IMR-90 (cell line): ENCODE data around the gene FLVCR2. TPM values are rescaled to one million over a fixed set of nuclear protein-coding genes. Genes with fewer than 3 reads are reported as not detected.

Experiments used
- ATAC-seq: fragments of 200-7000 bp; cut with Tn5 transposase; 2 replicates; pipeline ENCODE4 v1.9.1; 2020; ENCODE audit warnings: low read depth, mild to moderate bottlenecking, moderate library complexity
- BruUV-seq: library from RNA; stranded (reverse); fragments of 400-500 nt; replicated peaks from 2 replicates; lab custom pipeline; 2021; lab: Mats Ljungman, UMichigan
- CTCF ChIA-PET: fragments of 300-600 bp; formaldehyde crosslinking; extraction: SDS; loops from one replicate; lab custom pipeline; 2021; ENCODE audit warnings: antibody characterized with exemption; lab: Yijun Ruan, JAX
- POLR2A ChIA-PET: fragments of 300-600 bp; sonication (Branson Sonifier 250); formaldehyde crosslinking; loops from one replicate; lab custom pipeline; 2022; ENCODE audit warnings: antibody characterized with exemption; ENCODE audit not compliant: unreplicated experiment; lab: Charles Lee
- DNase-seq: peaks from one replicate; pipeline ENCODE4 v3.0.0; 2013
- H2AFZ ChIP-seq: replicated peaks from 2 replicates; pipeline ENCODE3; 2013; ENCODE audit warnings: low read length, mild to moderate bottlenecking; ENCODE audit not compliant: poor library complexity
- H2AK5ac ChIP-seq: 2 replicates; pipeline ENCODE4 v1.6.1; 2013; ENCODE audit warnings: low read depth, low read length, inconsistent platforms
- H2AK9ac ChIP-seq: replicated peaks from 2 replicates; pipeline ENCODE3; 2013; ENCODE audit warnings: mild to moderate bottlenecking, low read depth, low read length, moderate library complexity; ENCODE audit not compliant: poor library complexity
- H2BK120ac ChIP-seq: 2 replicates; pipeline ENCODE4 v1.6.1; 2013; ENCODE audit warnings: low read depth, low read length, inconsistent platforms
- H2BK15ac ChIP-seq: 3 replicates; pipeline ENCODE4 v1.6.1; 2013; ENCODE audit warnings: low read depth, low read length, inconsistent platforms
- H2BK20ac ChIP-seq: 2 replicates; pipeline ENCODE4 v1.6.1; 2013; ENCODE audit warnings: low read depth, mild to moderate bottlenecking, inconsistent platforms, low read length, moderate library complexity
- H2BK5ac ChIP-seq: 2 replicates; pipeline ENCODE4 v1.6.1; 2013; ENCODE audit warnings: mild to moderate bottlenecking, low read depth, low read length, inconsistent platforms; ENCODE audit not compliant: poor library complexity, severe bottlenecking
- H3K14ac ChIP-seq: replicated peaks from 2 replicates; pipeline ENCODE4 v1.6.1; 2013; ENCODE audit warnings: low read depth, low read length, inconsistent platforms
- H3K18ac ChIP-seq: 2 replicates; pipeline ENCODE4 v1.6.1; 2013; ENCODE audit warnings: low read depth, low read length, control low read depth
- H3K23ac ChIP-seq: 2 replicates; pipeline ENCODE4 v1.6.1; 2013; ENCODE audit warnings: low read depth, low read length, inconsistent platforms
- H3K27ac ChIP-seq: 2 replicates; pipeline ENCODE4 v1.5.1; 2013; ENCODE audit warnings: mild to moderate bottlenecking, control low read depth, low read length; ENCODE audit not compliant: insufficient read depth
- H3K27me3 ChIP-seq: 2 replicates; pipeline ENCODE4 v1.6.1; 2013; ENCODE audit warnings: low read length; ENCODE audit not compliant: control insufficient read depth, insufficient read depth
- H3K36me3 ChIP-seq: 2 replicates; pipeline ENCODE4 v1.6.1; 2013; ENCODE audit warnings: low read length, mixed read lengths; ENCODE audit not compliant: control insufficient read depth, insufficient read depth
- H3K4ac ChIP-seq: 2 replicates; pipeline ENCODE4 v1.6.1; 2013; ENCODE audit warnings: low read depth, low read length, inconsistent platforms
- H3K4me1 ChIP-seq: 2 replicates; pipeline ENCODE4 v1.6.1; 2013; ENCODE audit warnings: low read length, mixed read lengths; ENCODE audit not compliant: control insufficient read depth, insufficient read depth
- H3K4me2 ChIP-seq: 2 replicates; pipeline ENCODE4 v1.6.1; 2013; ENCODE audit warnings: low read depth, mild to moderate bottlenecking, control low read depth, low read length, moderate library complexity
- H3K4me3 ChIP-seq: 2 replicates; pipeline ENCODE4 v1.5.1; 2013; ENCODE audit warnings: low read depth, mild to moderate bottlenecking, control low read depth, low read length, moderate library complexity; ENCODE audit not compliant: insufficient read depth
- H3K56ac ChIP-seq: 2 replicates; pipeline ENCODE4 v1.6.1; 2013; ENCODE audit warnings: low read length, inconsistent platforms; ENCODE audit not compliant: insufficient read depth; ENCODE audit errors: extremely low read depth
- H3K79me1 ChIP-seq, 2 experiments: 2 replicates each; pipeline ENCODE4 v1.6.1; 2013; ENCODE audit warnings: low read length in 2 of 2, inconsistent platforms in 1 of 2, low read depth in 1 of 2
- H3K9ac ChIP-seq: 2 replicates; pipeline ENCODE4 v1.6.1; 2013; ENCODE audit warnings: low read depth, low read length, control low read depth
- H3K9me1 ChIP-seq: 2 replicates; pipeline ENCODE4 v1.6.1; 2013; ENCODE audit warnings: low read length, inconsistent platforms; ENCODE audit not compliant: insufficient read depth
- H3K9me3 ChIP-seq: 2 replicates; pipeline ENCODE4 v1.6.1; 2013; ENCODE audit warnings: low read length; ENCODE audit not compliant: control insufficient read depth, insufficient read depth
- H4K20me1 ChIP-seq: 2 replicates; pipeline ENCODE4 v1.6.1; 2013; ENCODE audit warnings: low read length, inconsistent platforms; ENCODE audit not compliant: insufficient read depth
- H4K5ac ChIP-seq: 2 replicates; pipeline ENCODE4 v1.6.1; 2013; ENCODE audit warnings: mild to moderate bottlenecking, low read depth, low read length, control low read depth
- H4K8ac ChIP-seq, 2 experiments: 2 replicates each; pipeline ENCODE4 v1.6.1; 2013; ENCODE audit warnings: low read depth in 2 of 2, low read length in 2 of 2, control low read depth in 1 of 2, inconsistent platforms in 1 of 2
- H4K91ac ChIP-seq: 2 replicates; pipeline ENCODE4 v1.6.1; 2013; ENCODE audit warnings: low read depth, low read length, inconsistent platforms; ENCODE audit not compliant: insufficient read depth
- ELK1 ChIP-seq: fragments of 150-350 bp; IDR thresholded peaks from 2 replicates; pipeline ENCODE4 v1.6.1; 2016; ENCODE audit warnings: low read depth, mild to moderate bottlenecking, low read length, moderate library complexity, borderline replicate concordance
- FOS ChIP-seq: fragments of 150-350 bp; IDR thresholded peaks from 2 replicates; pipeline ENCODE4 v1.6.1; 2016; ENCODE audit warnings: low read depth, low read length
- RAD21 ChIP-seq: IDR thresholded peaks from 2 replicates; pipeline ENCODE4 v1.6.1; 2012; ENCODE audit warnings: low read length, improper control_type of control experiment
- RCOR1 ChIP-seq: IDR thresholded peaks from 2 replicates; pipeline ENCODE4 v1.6.1; 2012; ENCODE audit warnings: mild to moderate bottlenecking, low read length, improper control_type of control experiment; ENCODE audit not compliant: insufficient replicate concordance
- WGBS, 2 experiments: methylation state at CpG; one replicate each; pipeline versions ENCODE4 v1.1.5 to v1.1.7; 2013; ENCODE audit warnings: missing lambda C conversion rate in 2 of 2; ENCODE audit not compliant: insufficient read length in 1 of 2; ENCODE audit errors: extremely low coverage in 2 of 2; 5-methylcytosine and 5-hydroxymethylcytosine counted together
- dilution Hi-C: fragments of 300-500 bp; cut with HindIII; formaldehyde crosslinking; loops from one replicate; pipeline ENCODE4 v1.14.3; 2018; ENCODE audit warnings: low sequenced_read_pairs; ENCODE audit not compliant: unreplicated experiment
- in situ Hi-C: fragments of 300-500 bp; cut with MboI; formaldehyde crosslinking; loops from 3 replicates; pipeline ENCODE4 v1.14.3; 2019; ENCODE audit warnings: low sequenced_read_pairs, inconsistent platforms, mixed read lengths
- intact Hi-C: fragments of 100-400 bp; cut with micrococcal nuclease; formaldehyde crosslinking; loops from 2 replicates; pipeline ENCODE4 v1.10.0; 2022
- polyA plus RNA-seq, 3 experiments: library from polyadenylated mRNA; depleted of rRNA; stranded (reverse); fragments of >200 nt; gene quantifications; 2 replicates each; pipeline ENCODE4 v1.2.3, GENCODE V29; 2012; ENCODE audit warnings: low replicate concordance in 1 of 3
- total RNA-seq: library from RNA; depleted of rRNA; stranded (reverse); fragments of >200 nt; gene quantifications from 2 replicates; pipeline ENCODE4 v1.2.3, GENCODE V29; 2012

Gene FLVCR2
- total and polyA plus RNA-seq, 2 of the 4 experiments (the other 2 are of a cell fraction), result 0.94 to 1.4 TPM

GRCh38 chr14:75531256-75531655, 47.2 kb upstream of the FLVCR2 start:
- no peak overlapping the region for H2BK20ac ChIP-seq
- H2AK9ac ChIP-seq, result no peak overlapping the region
- no peaks in the 10 kb centered on the region for H3K9me3 ChIP-seq
- in situ Hi-C loops (no loop called here), dilution Hi-C loops (no loop called here), intact Hi-C loops (no loop called here)
- H3K9ac ChIP-seq, result no peak overlapping the region
- no peak overlapping the region for H2AK5ac ChIP-seq
- H3K36me3 ChIP-seq, result no peaks in the 10 kb centered on the region
- ChIA-PET POLR2A (no interaction called here), CTCF (no interaction called here)
- H3K18ac ChIP-seq, result no peak overlapping the region
- H3K4me1 ChIP-seq, result peaks cover 2% of the 10 kb centered on the region
- H3K56ac ChIP-seq, result no peak overlapping the region
- TF ChIP-seq ELK1 (no peak), RAD21 (no peak), RCOR1 (no peak), FOS (no peak)
- no peak for ATAC-seq
- no peak overlapping the region for H4K5ac ChIP-seq
- H3K9me1 ChIP-seq, result peaks cover 3% of the 10 kb centered on the region
- no peak overlapping the region for H4K8ac ChIP-seq
- H3K4me3 ChIP-seq, result no peak overlapping the region
- peak overlapping the region; percentile 25 for H2AFZ ChIP-seq
- H3K14ac ChIP-seq, result 0 out of 2 replicates have a peak overlapping the region, but pooled peaks have one; percentile 8
- H2BK120ac ChIP-seq, result no peak overlapping the region
- no peak overlapping the region for H3K4me2 ChIP-seq
- no peak overlapping the region for H3K4ac ChIP-seq
- no peak overlapping the region for H3K27ac ChIP-seq
- H4K20me1 ChIP-seq, result no peaks in the 10 kb centered on the region
- H3K27me3 ChIP-seq, result peaks cover 10% of the 10 kb centered on the region
- WGBS, 2 experiments, result 73% methylated on average over 3 of the region's 3 CpGs; no CpG with 5 or more reads in 1 of the 2 experiments
- no peak overlapping the region for H2BK5ac ChIP-seq
- H4K91ac ChIP-seq, result no peak overlapping the region
- no peak for DNase-seq
- no TSS peak for BruUV-seq
- H3K23ac ChIP-seq, result no peak overlapping the region
- H3K79me1 ChIP-seq, result no peaks in the 10 kb centered on the region
- no peak overlapping the region for H2BK15ac ChIP-seq
